GM21360 (cell line): Measurements from ENCODE around the gene KRT14.
"Not testable (repeated sequence)": the region's sequence is repeated elsewhere in the genome, so short reads cannot be mapped to it uniquely, and the experiment has no call there.

ENCODE experiments used
- ATAC-seq: cut with Tn5 transposase; IDR thresholded peaks from one replicate; pipeline ENCODE4 v1.9.1; 2021; ENCODE audit warnings: mild to moderate bottlenecking, moderate library complexity; ENCODE audit not compliant: unreplicated experiment

KRT14 gene

GRCh38 chr17:41586863-41587495, at the start of gene KRT14:
Gene KRT14, minus strand, starts transcription at chr17:41586895. Its CDS starts 61 bp downstream, at chr17:41586834.
- no peak for ATAC-seq

- no peak for ATAC-seq
Observed at GRCh38 chr17:41635121-41636097, 48.7 kb upstream of the KRT14 start.

GRCh38 chr17:41634639-41635038, 47.9 kb upstream of the KRT14 start:
- no peak for ATAC-seq

- no peak for ATAC-seq
Observed at GRCh38 chr17:41633556-41634199, 47.0 kb upstream of the KRT14 start.

GRCh38 chr17:41632482-41633105, 45.9 kb upstream of the KRT14 start:
- ATAC-seq, result no peak

GRCh38 chr17:41631898-41632285, 45.2 kb upstream of the KRT14 start:
- ATAC-seq, result no peak

GRCh38 chr17:41631025-41631897, 44.6 kb upstream of the KRT14 start:
- ATAC-seq, result no peak

- no peak for ATAC-seq
Observed at GRCh38 chr17:41629826-41630670, 43.4 kb upstream of the KRT14 start.

GRCh38 chr17:41629316-41629715, 42.6 kb upstream of the KRT14 start:
- ATAC-seq, result no peak

GRCh38 chr17:41628621-41629255, 42.0 kb upstream of the KRT14 start:
- not testable (repeated sequence) for ATAC-seq

- ATAC-seq, result not testable (repeated sequence)
Observed at GRCh38 chr17:41628073-41628370, 41.3 kb upstream of the KRT14 start.

- no peak for ATAC-seq
Observed at GRCh38 chr17:41627316-41628072, 40.8 kb upstream of the KRT14 start.

- ATAC-seq, result not testable (repeated sequence)
Observed at GRCh38 chr17:41626914-41627295, 40.2 kb upstream of the KRT14 start.

GRCh38 chr17:41626028-41626913, 39.6 kb upstream of the KRT14 start:
- not testable (repeated sequence) for ATAC-seq

- no peak for ATAC-seq
Observed at GRCh38 chr17:41625602-41626001, 38.9 kb upstream of the KRT14 start.

- no peak for ATAC-seq
Observed at GRCh38 chr17:41624208-41625101, 37.8 kb upstream of the KRT14 start, which contains the start of gene KRT17. Gene KRT17, minus strand, starts transcription at chr17:41624575. Its CDS starts 66 bp downstream, at chr17:41624509.
